ENCODE measurements around the gene CHADL. TPM values are rescaled to one million over a fixed set of nuclear protein-coding genes. Genes with fewer than 3 reads are reported as not detected.

Gene CHADL
- total RNA-seq, 2 donors from 2014 or later, result 1.6 to 3.5 TPM

- Mint-ChIP-seq H3K27ac (no peak overlapping the region), H3K4me1 (no peaks in the 10 kb centered on the region), H3K4me3 (no peak overlapping the region), H3K36me3 (ENCODE audit: low read depth) (peaks cover 2% of the 10 kb centered on the region), H3K27me3 (no peaks in the 10 kb centered on the region)
- DNase-seq (no peak), ATAC-seq (no peak)
- no peaks in the 10 kb centered on the region for H3K9me3 ChIP-seq (ENCODE audit: control insufficient read depth, low read length, poor library complexity, severe bottlenecking)
These were observed 8.0 kb upstream of the CHADL start for GRCh38 chr22:41248758-41249157.

- no peak overlapping the region for H3K27ac Mint-ChIP-seq
- peaks cover 2% of the 10 kb centered on the region for H3K36me3 Mint-ChIP-seq (ENCODE audit: low read depth)
- no peaks in the 10 kb centered on the region for H3K4me1 Mint-ChIP-seq
- no peaks in the 10 kb centered on the region for H3K27me3 Mint-ChIP-seq
- H3K4me3 Mint-ChIP-seq, result no peak overlapping the region
- no peaks in the 10 kb centered on the region for H3K9me3 ChIP-seq (ENCODE audit: control insufficient read depth, low read length, poor library complexity, severe bottlenecking)
- ATAC-seq, result no peak
- DNase-seq, result no peak
These were observed 7.6 kb upstream of the CHADL start for GRCh38 chr22:41248314-41248713.

GRCh38 chr22:41247703-41248102 is 7.0 kb upstream of the CHADL start:
- Mint-ChIP-seq H3K4me3 (no peak overlapping the region), H3K4me1 (no peaks in the 10 kb centered on the region), H3K27ac (no peak overlapping the region), H3K36me3 (ENCODE audit: low read depth) (peaks cover 2% of the 10 kb centered on the region), H3K27me3 (no peaks in the 10 kb centered on the region)
- H3K9me3 ChIP-seq (ENCODE audit: control insufficient read depth, low read length, poor library complexity, severe bottlenecking), result no peaks in the 10 kb centered on the region
- no peak for ATAC-seq
- DNase-seq, result no peak

GRCh38 chr22:41245917-41246499 is 5.3 kb upstream of the CHADL start:
- ATAC-seq (peak; percentile 8), DNase-seq (no peak)
- Mint-ChIP-seq H3K27me3 (no peaks in the 10 kb centered on the region), H3K4me3 (no peak overlapping the region), H3K36me3 (ENCODE audit: low read depth) (peaks cover 2% of the 10 kb centered on the region), H3K4me1 (no peaks in the 10 kb centered on the region), H3K27ac (no peak overlapping the region)
- no peaks in the 10 kb centered on the region for H3K9me3 ChIP-seq (ENCODE audit: control insufficient read depth, low read length, poor library complexity, severe bottlenecking)

GRCh38 chr22:41243361-41243760 is 2.6 kb upstream of the CHADL start:
- no peak overlapping the region for H3K27ac Mint-ChIP-seq
- ATAC-seq (no peak), DNase-seq (no peak)
- peaks cover 7% of the 10 kb centered on the region for H3K4me1 Mint-ChIP-seq
- H3K9me3 ChIP-seq (ENCODE audit: control insufficient read depth, low read length, poor library complexity, severe bottlenecking), result no peaks in the 10 kb centered on the region
- no peak overlapping the region for H3K4me3 Mint-ChIP-seq
- H3K36me3 Mint-ChIP-seq (ENCODE audit: low read depth), result no peaks in the 10 kb centered on the region
- H3K27me3 Mint-ChIP-seq, result no peaks in the 10 kb centered on the region

- H3K4me1 Mint-ChIP-seq, result peaks cover 7% of the 10 kb centered on the region
- no peaks in the 10 kb centered on the region for H3K36me3 Mint-ChIP-seq (ENCODE audit: low read depth)
- no peak overlapping the region for H3K4me3 Mint-ChIP-seq
These were observed 1.8 kb upstream of the CHADL start for GRCh38 chr22:41242396-41243117.

GRCh38 chr22:41241133-41241676 is 474 bp upstream of the CHADL start:
- DNase-seq, result no peak
- no peak for ATAC-seq
- peaks cover 7% of the 10 kb centered on the region for H3K4me1 Mint-ChIP-seq
- no peaks in the 10 kb centered on the region for H3K9me3 ChIP-seq (ENCODE audit: control insufficient read depth, low read length, poor library complexity, severe bottlenecking)
- H3K27me3 Mint-ChIP-seq, result no peaks in the 10 kb centered on the region
- no peak overlapping the region for H3K4me3 Mint-ChIP-seq
- peak overlapping the region; percentile 32 for H3K27ac Mint-ChIP-seq
- H3K36me3 Mint-ChIP-seq (ENCODE audit: low read depth), result no peaks in the 10 kb centered on the region

More at GRCh38 chr22:41242396-41243117, 1.8 kb upstream of the CHADL start:
- ATAC-seq (no peak), DNase-seq (no peak)
- H3K9me3 ChIP-seq (ENCODE audit: control insufficient read depth, low read length, poor library complexity, severe bottlenecking), result no peaks in the 10 kb centered on the region
- H3K27ac Mint-ChIP-seq, result no peak overlapping the region
- H3K27me3 Mint-ChIP-seq, result no peaks in the 10 kb centered on the region

GRCh38 chr22:41239443-41240128 is 1.1 kb downstream of the CHADL start:
- Mint-ChIP-seq H3K27me3 (no peaks in the 10 kb centered on the region), H3K4me3 (no peak overlapping the region), H3K36me3 (ENCODE audit: low read depth) (no peaks in the 10 kb centered on the region), H3K4me1 (peaks cover 7% of the 10 kb centered on the region), H3K27ac (no peak overlapping the region)
- no peak for ATAC-seq
- H3K9me3 ChIP-seq (ENCODE audit: control insufficient read depth, low read length, poor library complexity, severe bottlenecking), result no peaks in the 10 kb centered on the region
- no peak for DNase-seq

GRCh38 chr22:41238570-41239442 is 1.9 kb downstream of the CHADL start:
- H3K9me3 ChIP-seq (ENCODE audit: control insufficient read depth, low read length, poor library complexity, severe bottlenecking), result no peaks in the 10 kb centered on the region
- DNase-seq (no peak), ATAC-seq (no peak)
- Mint-ChIP-seq H3K27me3 (no peaks in the 10 kb centered on the region), H3K4me1 (peaks cover 7% of the 10 kb centered on the region), H3K4me3 (peak overlapping the region; percentile 93), H3K27ac (no peak overlapping the region), H3K36me3 (ENCODE audit: low read depth) (no peaks in the 10 kb centered on the region)

- H3K4me3 Mint-ChIP-seq, result peak overlapping the region; percentile 84
- peaks cover 7% of the 10 kb centered on the region for H3K4me1 Mint-ChIP-seq
- no peaks in the 10 kb centered on the region for H3K9me3 ChIP-seq (ENCODE audit: control insufficient read depth, low read length, poor library complexity, severe bottlenecking)
- DNase-seq (peak; percentile 67 to 79 (median 70)), ATAC-seq (peak; percentile 91)
- no peaks in the 10 kb centered on the region for H3K36me3 Mint-ChIP-seq (ENCODE audit: low read depth)
- H3K27me3 Mint-ChIP-seq, result no peaks in the 10 kb centered on the region
- no peak overlapping the region for H3K27ac Mint-ChIP-seq
These were observed 2.8 kb downstream of the CHADL start for GRCh38 chr22:41237707-41238569.

- DNase-seq, result no peak
- no peaks in the 10 kb centered on the region for H3K27me3 Mint-ChIP-seq
- ATAC-seq, result no peak
- peak overlapping the region; percentile 84 for H3K4me3 Mint-ChIP-seq
- no peaks in the 10 kb centered on the region for H3K36me3 Mint-ChIP-seq (ENCODE audit: low read depth)
- H3K27ac Mint-ChIP-seq, result no peak overlapping the region
- H3K4me1 Mint-ChIP-seq, result peaks cover 7% of the 10 kb centered on the region
- H3K9me3 ChIP-seq (ENCODE audit: control insufficient read depth, low read length, poor library complexity, severe bottlenecking), result no peaks in the 10 kb centered on the region
These were observed 3.6 kb downstream of the CHADL start for GRCh38 chr22:41237036-41237706.

Data from T-helper 17 cell (primary cell).